DOHH2 (cell line): ENCODE results near the gene CELSR3.

Experiments used
- H3F3A ChIP-seq: fragments of 200-600 bp; sonication (generic), shearing (Covaris generic); 2 replicates; pipeline ENCODE4 v1.6.0; 2016; ENCODE audit warnings: antibody characterized with exemption, mild to moderate bottlenecking; ENCODE audit not compliant: control insufficient read depth, insufficient read depth
- H3K27ac ChIP-seq: fragments of 200-600 bp; sonication (generic); 2 replicates; pipeline ENCODE4 v1.5.1; 2014; ENCODE audit warnings: low read depth, mild to moderate bottlenecking, low read length, moderate library complexity
- H3K27me3 ChIP-seq: fragments of 200-600 bp; sonication (generic); 2 replicates; pipeline ENCODE4 v1.6.1; 2014; ENCODE audit warnings: mild to moderate bottlenecking, low read length, mixed read lengths; ENCODE audit not compliant: control insufficient read depth
- H3K36me3 ChIP-seq: fragments of 200-600 bp; sonication (generic); 2 replicates; pipeline ENCODE4 v1.6.1; 2014; ENCODE audit warnings: mild to moderate bottlenecking, low read length, moderate library complexity, mixed read lengths; ENCODE audit not compliant: control insufficient read depth
- H3K4me1 ChIP-seq: fragments of 200-600 bp; sonication (generic); 2 replicates; pipeline ENCODE4 v1.6.1; 2014; ENCODE audit warnings: mild to moderate bottlenecking, low read length, mixed read lengths; ENCODE audit not compliant: control insufficient read depth
- H3K4me2 ChIP-seq: fragments of 200-600 bp; sonication (generic); 2 replicates; pipeline ENCODE4 v1.6.0; 2014; ENCODE audit warnings: mild to moderate bottlenecking, low read length, moderate library complexity
- H3K4me3 ChIP-seq: fragments of 200-600 bp; sonication (generic); 2 replicates; pipeline ENCODE4 v1.5.1; 2014; ENCODE audit warnings: mild to moderate bottlenecking, low read length, mixed read lengths
- H3K79me2 ChIP-seq: fragments of 200-600 bp; sonication (generic); 2 replicates; pipeline ENCODE4 v1.6.1; 2014; ENCODE audit warnings: mild to moderate bottlenecking, low read length, mixed read lengths; ENCODE audit not compliant: control insufficient read depth
- H3K9me2 ChIP-seq: fragments of 200-600 bp; sonication (generic); replicated peaks from 2 replicates; pipeline ENCODE4 v1.6.1; 2014; ENCODE audit warnings: mild to moderate bottlenecking, low read length, mixed read lengths; ENCODE audit not compliant: control insufficient read depth
- H3K9me3 ChIP-seq: fragments of 200-600 bp; sonication (generic); 2 replicates; pipeline ENCODE4 v1.6.1; 2014; ENCODE audit warnings: antibody characterized with exemption, low read length, mixed read lengths; ENCODE audit not compliant: control insufficient read depth, insufficient read depth
- H4K20me1 ChIP-seq: fragments of 200-600 bp; sonication (generic); 2 replicates; pipeline ENCODE4 v1.6.0; 2014; ENCODE audit warnings: low read depth, mild to moderate bottlenecking, antibody characterized with exemption, low read length, moderate library complexity; ENCODE audit not compliant: control insufficient read depth, insufficient read depth
- CTCF ChIP-seq: fragments of 200-600 bp; sonication (generic); IDR thresholded peaks from one replicate; pipeline ENCODE4 v1.5.1; 2014; ENCODE audit warnings: antibody characterized with exemption, mild to moderate bottlenecking, low read depth, low read length; ENCODE audit not compliant: poor library complexity, severe bottlenecking
- EZH2phosphoT487 ChIP-seq: fragments of 200-600 bp; sonication (generic); IDR thresholded peaks from 2 replicates; pipeline ENCODE4 v1.6.1; 2017; ENCODE audit warnings: borderline replicate concordance, mild to moderate bottlenecking, antibody characterized with exemption, low read length, moderate library complexity, mixed read lengths

The CELSR3 gene

GRCh38 chr3:48708481-48708889, 45.8 kb upstream of the CELSR3 start:
- Histone ChIP-seq H4K20me1 (peaks cover 14% of the 10 kb centered on the region; the same call in 1 of the 2 replicates), H3F3A (no peaks in the 10 kb centered on the region), H3K9me2 (no peaks in the 10 kb centered on the region), H3K27me3 (no peaks in the 10 kb centered on the region), H3K4me3 (no peak overlapping the region), H3K9me3 (no peaks in the 10 kb centered on the region), H3K4me2 (no peak overlapping the region), H3K4me1 (peaks cover 18% of the 10 kb centered on the region), H3K27ac (no peak overlapping the region), H3K79me2 (peaks cover 96% of the 10 kb centered on the region), H3K36me3 (peaks cover 58% of the 10 kb centered on the region)
- TF ChIP-seq EZH2phosphoT487 (no peak), CTCF (no peak)

GRCh38 chr3:48707157-48707556, 44.5 kb upstream of the CELSR3 start:
- Histone ChIP-seq H4K20me1 (peaks cover 20% of the 10 kb centered on the region; the same call in 1 of the 2 replicates), H3K4me2 (no peak overlapping the region), H3K79me2 (peaks cover 94% of the 10 kb centered on the region), H3F3A (no peaks in the 10 kb centered on the region), H3K27me3 (no peaks in the 10 kb centered on the region), H3K4me1 (peaks cover 15% of the 10 kb centered on the region), H3K36me3 (peaks cover 57% of the 10 kb centered on the region), H3K27ac (no peak overlapping the region), H3K4me3 (no peak overlapping the region), H3K9me3 (no peaks in the 10 kb centered on the region), H3K9me2 (no peaks in the 10 kb centered on the region)
- TF ChIP-seq CTCF (no peak), EZH2phosphoT487 (no peak)

GRCh38 chr3:48702320-48702920, 39.7 kb upstream of the CELSR3 start:
- no peaks in the 10 kb centered on the region for H3K27me3 ChIP-seq
- no peaks in the 10 kb centered on the region for H3K4me1 ChIP-seq
- no peak overlapping the region for H3K4me3 ChIP-seq
- H3K36me3 ChIP-seq, result peaks cover 38% of the 10 kb centered on the region
- no peaks in the 10 kb centered on the region for H3F3A ChIP-seq
- H3K9me2 ChIP-seq, result no peaks in the 10 kb centered on the region
- H3K9me3 ChIP-seq, result no peaks in the 10 kb centered on the region
- no peak overlapping the region for H3K27ac ChIP-seq
- no peak for TF ChIP-seq EZH2phosphoT487
- no peak overlapping the region for H3K4me2 ChIP-seq
- peaks cover 94% of the 10 kb centered on the region for H3K79me2 ChIP-seq
- H4K20me1 ChIP-seq, result 0 out of 2 replicates have a peak, but pooled peaks cover 9% of the 10 kb centered on the region

GRCh38 chr3:48700731-48701405, 38.2 kb upstream of the CELSR3 start:
- Histone ChIP-seq H3K4me1 (no peaks in the 10 kb centered on the region), H4K20me1 (peaks cover 14% of the 10 kb centered on the region; the same call in 1 of the 2 replicates), H3K4me3 (no peak overlapping the region), H3K27ac (no peak overlapping the region), H3K9me3 (no peaks in the 10 kb centered on the region), H3K36me3 (peaks cover 33% of the 10 kb centered on the region), H3F3A (no peaks in the 10 kb centered on the region), H3K9me2 (no peaks in the 10 kb centered on the region), H3K27me3 (no peaks in the 10 kb centered on the region), H3K4me2 (no peak overlapping the region), H3K79me2 (peaks cover 93% of the 10 kb centered on the region)
- TF ChIP-seq CTCF (no peak), EZH2phosphoT487 (no peak)
